ENCODE data around the gene VKORC1. TPM values are rescaled to one million over a fixed set of nuclear protein-coding genes. Genes with fewer than 3 reads are reported as not detected.
"Not testable (repeated sequence)": the region's sequence is repeated elsewhere in the genome, so short reads cannot be mapped to it uniquely, and the experiment has no call there.

Gene VKORC1
- total RNA-seq, 6 experiments from 2014 or later: 123 to 184 (median 130) TPM

- DNase-seq: peak; percentile 32
- no peaks in the 10 kb centered on the region for H3K27me3 Mint-ChIP-seq (ENCODE audit: insufficient read depth)
- H3K27ac Mint-ChIP-seq: peak overlapping the region; percentile 64
- H3K9me3 Mint-ChIP-seq: no peaks in the 10 kb centered on the region
- H3K36me3 Mint-ChIP-seq (ENCODE audit: low read depth): peaks cover 14% of the 10 kb centered on the region
- H3K4me3 Mint-ChIP-seq: peak overlapping the region; percentile 20; the same call in 1 of the 2 replicates
- H3K4me1 Mint-ChIP-seq (ENCODE audit: low read depth): peaks cover 19% of the 10 kb centered on the region
- peak; percentile 87 for TF ChIP-seq CTCF (IDR thresholded peaks at IDR 0.05)
These were observed 11.1 kb upstream of the VKORC1 start for GRCh38 chr16:31105677-31106213.

- H3K27ac Mint-ChIP-seq; H3K36me3 Mint-ChIP-seq (ENCODE audit: low read depth); DNase-seq; H3K27me3 Mint-ChIP-seq (ENCODE audit: insufficient read depth); H3K9me3 Mint-ChIP-seq; H3K4me3 Mint-ChIP-seq: not testable (repeated sequence)
- H3K4me1 Mint-ChIP-seq (ENCODE audit: low read depth): peaks cover 14% of the 10 kb centered on the region
These were observed 6.5 kb upstream of the VKORC1 start for GRCh38 chr16:31100876-31101641.

GRCh38 chr16:31099860-31100638, 5.5 kb upstream of the VKORC1 start:
- peaks cover 18% of the 10 kb centered on the region for H3K4me1 Mint-ChIP-seq (ENCODE audit: low read depth)

GRCh38 chr16:31094088-31094423, 541 bp downstream of the VKORC1 start:
- peaks cover 4% of the 10 kb centered on the region; the same call in 1 of the 2 replicates for H3K27me3 Mint-ChIP-seq (ENCODE audit: insufficient read depth)
- no peak for DNase-seq
- peaks cover 6% of the 10 kb centered on the region for H3K36me3 Mint-ChIP-seq (ENCODE audit: low read depth)
- peaks cover 38% of the 10 kb centered on the region for H3K4me1 Mint-ChIP-seq (ENCODE audit: low read depth)
- H3K4me3 Mint-ChIP-seq: peak overlapping the region; percentile 98
- TF ChIP-seq CTCF (IDR thresholded peaks at IDR 0.05): no peak
- H3K27ac Mint-ChIP-seq: peak overlapping the region; percentile 85
- H3K9me3 Mint-ChIP-seq: no peaks in the 10 kb centered on the region

More at GRCh38 chr16:31099860-31100638, 5.5 kb upstream of the VKORC1 start:
- H3K27ac Mint-ChIP-seq: no peak overlapping the region
- H3K9me3 Mint-ChIP-seq: peaks cover 6% of the 10 kb centered on the region
- DNase-seq: peak; percentile 47
- peaks cover 5% of the 10 kb centered on the region for H3K36me3 Mint-ChIP-seq (ENCODE audit: low read depth)
- no peak for TF ChIP-seq CTCF (IDR thresholded peaks at IDR 0.05)
- H3K4me3 Mint-ChIP-seq: no peak overlapping the region
- H3K27me3 Mint-ChIP-seq (ENCODE audit: insufficient read depth): peaks cover 2% of the 10 kb centered on the region; the same call in 1 of the 2 replicates

- Mint-ChIP-seq H3K27ac (peak overlapping the region; percentile 85; the same call in 1 of the 2 replicates), H3K27me3 (ENCODE audit: insufficient read depth) (peaks cover 4% of the 10 kb centered on the region; the same call in 1 of the 2 replicates), H3K4me1 (ENCODE audit: low read depth) (peaks cover 38% of the 10 kb centered on the region), H3K36me3 (ENCODE audit: low read depth) (peaks cover 6% of the 10 kb centered on the region), H3K9me3 (no peaks in the 10 kb centered on the region), H3K4me3 (peak overlapping the region; percentile 98)
- peak; percentile 21 for DNase-seq
- no peak for TF ChIP-seq CTCF (IDR thresholded peaks at IDR 0.05)
These were observed 1.4 kb downstream of the VKORC1 start for GRCh38 chr16:31093132-31093703.

Data from HFFc6 (cell line).